ENCODE data around the gene SERBP1.
"Not testable (repeated sequence)": the region's sequence is repeated elsewhere in the genome, so short reads cannot be mapped to it uniquely, and the experiment has no call there.

SERBP1 gene

DNA sequence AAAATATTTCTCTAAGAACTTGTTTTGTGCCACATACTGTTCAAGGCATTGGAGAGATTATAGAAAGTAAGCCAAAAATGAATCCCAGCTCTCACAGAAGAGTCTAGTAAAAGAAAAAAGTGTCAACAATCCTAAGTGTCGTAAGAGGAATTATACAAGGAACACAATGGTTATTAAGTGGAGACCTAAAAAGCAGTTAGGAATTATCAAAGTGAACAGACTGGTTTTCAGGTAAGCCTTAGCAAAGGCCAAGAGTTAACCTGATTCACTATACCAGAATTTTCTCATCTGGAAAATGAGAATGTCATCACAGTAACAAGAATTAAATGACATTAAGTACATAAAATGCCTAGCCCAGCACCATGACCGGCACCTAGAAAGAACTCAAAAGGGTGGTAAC is 15.6 kb downstream of the SERBP1 start:
- TF ChIP-seq CTCF (IDR thresholded peaks at IDR 0.05; ENCODE audit: low read length, missing control alignments): no peak
- DNase-seq (ENCODE audit: low read depth): no peak
- H3K4me3 ChIP-seq (replicated peaks; ENCODE audit: low read depth, low read length): no peak overlapping the region

DNA sequence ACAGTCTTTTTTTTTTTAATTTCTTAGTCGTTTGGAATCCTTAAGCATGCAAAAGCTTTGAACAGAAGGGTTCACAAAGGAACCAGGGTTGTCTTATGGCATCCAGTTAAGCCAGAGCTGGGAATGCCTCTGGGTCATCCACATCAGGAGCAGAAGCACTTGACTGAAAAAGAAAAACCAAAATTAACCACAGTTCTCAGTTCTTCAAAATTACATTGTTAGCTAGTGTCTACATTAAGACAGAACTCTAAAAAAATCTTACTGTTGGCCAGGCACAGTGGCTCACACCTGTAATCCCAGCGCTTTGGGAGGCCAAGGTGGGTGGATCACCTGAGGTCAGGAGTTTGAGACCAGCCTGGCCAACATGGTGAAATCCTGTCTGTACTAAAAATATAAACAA is 17.1 kb downstream of the SERBP1 start:
- DNase-seq (ENCODE audit: low read depth); H3K4me3 ChIP-seq (replicated peaks; ENCODE audit: low read depth, low read length): not testable (repeated sequence)

DNA sequence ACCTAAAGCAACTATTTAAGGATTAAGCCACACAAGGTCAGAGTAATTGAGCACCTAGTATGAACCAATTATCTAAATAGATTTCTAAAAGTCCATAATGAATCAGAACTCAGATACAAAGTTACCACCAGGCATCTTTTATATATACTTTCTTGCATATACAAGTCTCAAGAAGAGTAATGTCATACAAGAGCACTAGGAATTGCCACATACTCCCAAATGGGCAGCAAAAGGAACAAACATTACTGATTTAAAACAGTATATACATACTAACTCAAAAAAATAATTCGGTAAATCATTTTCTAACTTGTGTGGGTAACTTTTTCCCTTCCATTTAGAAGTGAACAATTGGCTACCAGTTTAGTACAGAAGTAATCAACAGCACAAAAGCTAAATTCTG is 22.1 kb downstream of the SERBP1 start:
- no peak overlapping the region for H3K4me3 ChIP-seq (replicated peaks; ENCODE audit: low read depth, low read length)
- no peak for DNase-seq (ENCODE audit: low read depth)
- TF ChIP-seq CTCF (IDR thresholded peaks at IDR 0.05; ENCODE audit: low read length, missing control alignments): no peak

DNA sequence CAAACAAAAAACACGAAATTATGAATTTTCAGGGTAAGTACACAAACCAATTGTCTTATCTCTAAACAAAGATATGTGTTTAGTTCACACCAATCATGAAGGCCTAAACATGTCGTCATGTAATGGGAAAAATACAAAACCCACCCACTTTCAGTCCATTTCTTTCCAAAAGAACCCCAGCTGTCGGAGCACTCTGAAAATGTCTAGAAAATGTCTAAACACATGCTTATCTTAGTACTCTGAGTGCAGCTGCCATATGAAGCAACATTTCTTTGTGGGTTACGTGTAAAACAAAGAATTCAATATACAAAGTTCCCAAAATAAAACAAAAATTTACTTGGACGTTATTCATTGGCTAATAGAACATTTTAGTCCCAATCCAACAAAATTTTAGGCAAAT is 22.7 kb downstream of the SERBP1 start:
- no peak overlapping the region for H3K4me3 ChIP-seq (replicated peaks; ENCODE audit: low read depth, low read length)
- no peak for TF ChIP-seq CTCF (IDR thresholded peaks at IDR 0.05; ENCODE audit: low read length, missing control alignments)
- peak; percentile 71 for DNase-seq (ENCODE audit: low read depth)

- DNase-seq (ENCODE audit: low read depth): no peak
- no peak for TF ChIP-seq CTCF (IDR thresholded peaks at IDR 0.05; ENCODE audit: low read length, missing control alignments)
- H3K4me3 ChIP-seq (replicated peaks; ENCODE audit: low read depth, low read length): no peak overlapping the region
Measured at GRCh38 chr1:67405473-67406245, 24.5 kb downstream of the SERBP1 start.

GRCh38 chr1:67404212-67404620 is 26.0 kb downstream of the SERBP1 start:
- H3K4me3 ChIP-seq (replicated peaks; ENCODE audit: low read depth, low read length): no peak overlapping the region
- peak; percentile 14 for DNase-seq (ENCODE audit: low read depth)
- no peak for TF ChIP-seq CTCF (IDR thresholded peaks at IDR 0.05; ENCODE audit: low read length, missing control alignments)

DNA sequence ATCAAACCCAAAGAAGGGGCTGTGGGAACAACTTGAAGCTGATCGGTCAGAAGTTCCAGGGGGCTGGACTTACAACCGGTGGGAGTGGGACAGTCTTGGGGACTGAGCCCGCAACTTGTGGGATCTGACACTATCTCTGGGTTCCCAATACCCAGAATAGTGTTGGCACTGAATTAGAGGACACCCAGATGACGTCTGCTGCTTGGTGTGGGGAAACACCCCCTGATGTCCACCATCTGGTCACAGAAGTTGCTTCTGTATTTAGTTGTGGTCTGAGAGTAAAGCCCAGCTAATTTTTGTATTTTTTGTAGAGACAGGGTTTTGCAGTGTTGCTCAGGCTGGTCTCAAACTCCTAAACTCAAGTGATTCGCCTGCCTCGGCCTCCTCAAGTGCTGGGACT is 28.8 kb downstream of the SERBP1 start:
- TF ChIP-seq CTCF (IDR thresholded peaks at IDR 0.05; ENCODE audit: low read length, missing control alignments): no peak
- DNase-seq (ENCODE audit: low read depth): no peak
- no peak overlapping the region for H3K4me3 ChIP-seq (replicated peaks; ENCODE audit: low read depth, low read length)

- DNase-seq (ENCODE audit: low read depth); H3K4me3 ChIP-seq (replicated peaks; ENCODE audit: low read depth, low read length): not testable (repeated sequence)
Measured at GRCh38 chr1:67400029-67400786, 30.0 kb downstream of the SERBP1 start.
